ENCODE measurements around the gene TGM3.

The TGM3 gene

DNA sequence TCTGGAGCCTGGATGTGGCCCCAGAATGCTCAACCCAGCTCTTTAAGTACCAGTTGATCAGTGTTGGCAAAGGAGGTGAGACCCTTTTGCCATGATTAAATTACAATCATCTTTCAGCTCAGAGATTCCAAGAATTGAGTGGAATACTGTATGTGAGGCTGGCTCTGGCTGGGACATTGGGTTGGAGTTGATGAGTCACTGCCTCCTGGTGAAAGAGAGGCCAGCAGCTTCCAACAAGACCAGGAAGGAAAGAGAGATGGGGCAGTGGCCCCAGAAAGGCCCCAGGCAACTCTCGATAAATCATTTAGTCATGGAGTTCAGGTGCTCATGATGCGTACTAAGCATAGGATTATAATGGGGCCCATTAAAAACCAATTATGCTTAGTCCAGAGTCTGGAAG lies 87.0 kb downstream of the TGM3 start:
- no peak for TF ChIP-seq TAF1 (IDR thresholded peaks at IDR 0.05; ENCODE audit: borderline replicate concordance, insufficient read depth, low read length)
- no peak for TF ChIP-seq FOXP2 (optimal IDR thresholded peaks at IDR 0.05; ENCODE audit: borderline replicate concordance, extremely low read depth, extremely low read length, insufficient read depth)
- no peak for TF ChIP-seq POLR2AphosphoS5 (IDR thresholded peaks at IDR 0.05; ENCODE audit: low read depth, low read length)
- no peak for TF ChIP-seq SIN3A (IDR thresholded peaks at IDR 0.05; ENCODE audit: borderline replicate concordance, insufficient read depth, low read length)
- TF ChIP-seq REST (IDR thresholded peaks at IDR 0.05; ENCODE audit: insufficient read depth in 1 of 2, low read depth in 2 of 2, low read length in 2 of 2): no peak

DNA sequence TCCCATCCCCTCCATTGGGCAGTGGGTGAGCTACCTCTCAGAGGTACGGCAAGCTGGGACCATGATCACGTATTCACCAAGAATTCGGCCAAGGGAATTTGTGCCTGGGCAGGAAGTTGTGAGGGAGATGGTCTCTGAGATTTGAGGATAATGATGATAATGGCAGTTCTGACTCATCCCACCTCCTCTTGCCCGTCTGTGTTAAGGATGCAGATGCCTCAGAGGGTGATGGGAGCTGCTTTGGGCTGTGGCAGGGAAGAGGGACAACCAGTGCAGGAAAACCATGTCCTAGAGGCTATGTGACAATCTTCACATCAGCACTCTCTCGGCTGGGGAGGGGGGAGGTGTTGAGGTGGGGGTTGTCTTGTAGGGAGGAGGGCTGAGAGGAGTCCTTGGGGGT lies 89.2 kb downstream of the TGM3 start:
- TF ChIP-seq POLR2AphosphoS5 (IDR thresholded peaks at IDR 0.05; ENCODE audit: low read depth, low read length) (no peak), SIN3A (IDR thresholded peaks at IDR 0.05; ENCODE audit: borderline replicate concordance, insufficient read depth, low read length) (no peak), TAF1 (IDR thresholded peaks at IDR 0.05; ENCODE audit: borderline replicate concordance, insufficient read depth, low read length) (no peak), FOXP2 (optimal IDR thresholded peaks at IDR 0.05; ENCODE audit: borderline replicate concordance, extremely low read depth, extremely low read length, insufficient read depth) (no peak), REST (IDR thresholded peaks at IDR 0.05; ENCODE audit: insufficient read depth in 1 of 2, low read depth in 2 of 2, low read length in 2 of 2) (no peak)

GRCh38 chr20:2385496-2385895 lies 89.7 kb downstream of the TGM3 start:
- no peak for TF ChIP-seq POLR2AphosphoS5 (IDR thresholded peaks at IDR 0.05; ENCODE audit: low read depth, low read length)
- TF ChIP-seq TAF1 (IDR thresholded peaks at IDR 0.05; ENCODE audit: borderline replicate concordance, insufficient read depth, low read length): no peak
- TF ChIP-seq FOXP2 (optimal IDR thresholded peaks at IDR 0.05; ENCODE audit: borderline replicate concordance, extremely low read depth, extremely low read length, insufficient read depth): no peak
- TF ChIP-seq SIN3A (IDR thresholded peaks at IDR 0.05; ENCODE audit: borderline replicate concordance, insufficient read depth, low read length): no peak
- no peak for TF ChIP-seq REST (IDR thresholded peaks at IDR 0.05; ENCODE audit: insufficient read depth in 1 of 2, low read depth in 2 of 2, low read length in 2 of 2)

DNA sequence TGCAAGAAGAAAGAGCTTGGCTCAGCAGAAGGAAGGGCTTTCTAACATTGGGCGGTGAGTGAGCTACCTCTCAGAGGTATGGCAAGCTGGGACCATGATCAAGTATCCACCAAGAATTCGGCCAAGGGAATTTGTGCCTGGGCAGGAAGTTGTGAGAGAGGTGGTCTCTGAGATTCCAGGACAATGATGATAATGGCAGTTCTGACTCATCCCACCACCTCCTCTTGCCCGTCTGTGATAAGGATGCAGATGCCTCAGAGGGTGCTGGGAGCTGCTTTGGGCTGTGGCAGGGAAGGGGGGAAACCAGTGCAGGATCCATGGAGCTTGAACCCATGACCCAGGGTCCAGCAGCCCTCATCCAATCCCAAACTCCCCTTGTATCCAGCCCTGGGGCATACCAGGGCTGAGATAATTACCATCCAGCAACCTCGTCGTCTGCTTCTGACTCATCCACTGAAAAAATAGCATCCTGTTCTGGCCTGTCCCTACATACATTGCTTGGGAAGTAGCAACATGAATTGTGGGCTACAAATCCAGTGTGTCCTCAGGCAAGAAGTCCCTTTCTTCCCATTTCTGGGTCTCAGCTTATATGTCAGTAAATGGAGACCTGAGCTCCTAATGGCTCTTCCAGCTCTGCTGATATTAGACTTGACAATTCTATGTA lies 90.8 kb downstream of the TGM3 start:
- no peak for TF ChIP-seq REST (IDR thresholded peaks at IDR 0.05; ENCODE audit: insufficient read depth in 1 of 2, low read depth in 2 of 2, low read length in 2 of 2)
- TF ChIP-seq TAF1 (IDR thresholded peaks at IDR 0.05; ENCODE audit: borderline replicate concordance, insufficient read depth, low read length): no peak
- no peak for TF ChIP-seq FOXP2 (optimal IDR thresholded peaks at IDR 0.05; ENCODE audit: borderline replicate concordance, extremely low read depth, extremely low read length, insufficient read depth)
- TF ChIP-seq POLR2AphosphoS5 (IDR thresholded peaks at IDR 0.05; ENCODE audit: low read depth, low read length): no peak
- no peak for TF ChIP-seq SIN3A (IDR thresholded peaks at IDR 0.05; ENCODE audit: borderline replicate concordance, insufficient read depth, low read length)
